ENCODE measurements around the gene SSX5.
A peak's percentile ranks its signal among the peaks of the same experiment; 100 is the strongest.
"Not testable (repeated sequence)": the region's sequence is repeated elsewhere in the genome, so short reads cannot be mapped to it uniquely, and the experiment has no call there.

Gene SSX5

GRCh38 chrX:48196745-48197201 is at the start of gene SSX5:
Gene SSX5, minus strand, starts transcription at chrX:48196795. Its CDS starts 1,437 bp downstream, at chrX:48195358.
- no peak for FAIRE-seq

GRCh38 chrX:48224196-48224595 is 27.6 kb upstream of the SSX5 start:
- FAIRE-seq = not testable (repeated sequence)

GRCh38 chrX:48214341-48214740 is 17.7 kb upstream of the SSX5 start:
- not testable (repeated sequence) for FAIRE-seq

- not testable (repeated sequence) for FAIRE-seq
These were observed 6.6 kb downstream of the SSX5 start for GRCh38 chrX:48190024-48190423.

GRCh38 chrX:48181882-48182281 is 14.7 kb downstream of the SSX5 start:
- FAIRE-seq = peak; percentile 10

- FAIRE-seq = peak; percentile 94
These were observed 15.8 kb downstream of the SSX5 start for GRCh38 chrX:48180811-48181210.

GRCh38 chrX:48179691-48180090 is 16.9 kb downstream of the SSX5 start:
- FAIRE-seq = no peak

- not testable (repeated sequence) for FAIRE-seq
These were observed 30.3 kb downstream of the SSX5 start for GRCh38 chrX:48166322-48166721.

GRCh38 chrX:48165241-48165640 is 31.4 kb downstream of the SSX5 start:
- no peak for FAIRE-seq

GRCh38 chrX:48156014-48156413 is 40.6 kb downstream of the SSX5 start:
- no peak for FAIRE-seq

GRCh38 chrX:48154796-48155195 is 41.8 kb downstream of the SSX5 start:
- FAIRE-seq = no peak

- no peak for FAIRE-seq
These were observed 42.8 kb downstream of the SSX5 start for GRCh38 chrX:48153769-48154168.

- FAIRE-seq = peak; percentile 75
These were observed 53.9 kb downstream of the SSX5 start for GRCh38 chrX:48142697-48143096.

GRCh38 chrX:48141810-48142508 is 54.6 kb downstream of the SSX5 start:
- peak; percentile 88 for FAIRE-seq

GRCh38 chrX:48139076-48139475 is 57.5 kb downstream of the SSX5 start:
- FAIRE-seq = not testable (repeated sequence)
